NCI-H82 treated with DMSO at 0.1 percent for 48 hours (cell line): ENCODE measurements around the gene ANKRD2.

Experiments
- DNase-seq: peaks from one replicate; lab custom pipeline; 2025; ENCODE audit not compliant: unreplicated experiment; lab: John Stamatoyannopoulos, UW

ANKRD2 gene

GRCh38 chr10:97596101-97597082 lies 23.8 kb downstream of the ANKRD2 start:
- no peak for DNase-seq

DNA sequence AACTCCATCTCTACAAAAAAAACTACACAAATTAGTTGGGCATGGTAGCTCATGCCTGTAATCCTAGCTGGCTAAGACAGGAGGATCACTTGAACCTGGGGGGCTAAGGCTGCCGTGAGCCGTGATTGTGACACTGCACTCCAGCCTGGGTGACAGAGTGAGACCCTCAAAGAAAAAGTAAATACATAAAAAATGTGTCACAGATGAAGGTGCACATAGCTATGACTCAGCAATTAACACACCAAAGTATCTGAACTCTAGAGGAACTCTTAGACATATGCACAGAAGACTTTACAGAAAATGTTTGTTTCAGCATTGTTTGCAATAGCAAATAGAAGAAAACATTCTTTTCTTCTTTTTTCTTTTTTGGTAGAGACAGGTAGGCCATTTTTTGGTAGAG lies 25.2 kb downstream of the ANKRD2 start:
- DNase-seq: no peak

DNA sequence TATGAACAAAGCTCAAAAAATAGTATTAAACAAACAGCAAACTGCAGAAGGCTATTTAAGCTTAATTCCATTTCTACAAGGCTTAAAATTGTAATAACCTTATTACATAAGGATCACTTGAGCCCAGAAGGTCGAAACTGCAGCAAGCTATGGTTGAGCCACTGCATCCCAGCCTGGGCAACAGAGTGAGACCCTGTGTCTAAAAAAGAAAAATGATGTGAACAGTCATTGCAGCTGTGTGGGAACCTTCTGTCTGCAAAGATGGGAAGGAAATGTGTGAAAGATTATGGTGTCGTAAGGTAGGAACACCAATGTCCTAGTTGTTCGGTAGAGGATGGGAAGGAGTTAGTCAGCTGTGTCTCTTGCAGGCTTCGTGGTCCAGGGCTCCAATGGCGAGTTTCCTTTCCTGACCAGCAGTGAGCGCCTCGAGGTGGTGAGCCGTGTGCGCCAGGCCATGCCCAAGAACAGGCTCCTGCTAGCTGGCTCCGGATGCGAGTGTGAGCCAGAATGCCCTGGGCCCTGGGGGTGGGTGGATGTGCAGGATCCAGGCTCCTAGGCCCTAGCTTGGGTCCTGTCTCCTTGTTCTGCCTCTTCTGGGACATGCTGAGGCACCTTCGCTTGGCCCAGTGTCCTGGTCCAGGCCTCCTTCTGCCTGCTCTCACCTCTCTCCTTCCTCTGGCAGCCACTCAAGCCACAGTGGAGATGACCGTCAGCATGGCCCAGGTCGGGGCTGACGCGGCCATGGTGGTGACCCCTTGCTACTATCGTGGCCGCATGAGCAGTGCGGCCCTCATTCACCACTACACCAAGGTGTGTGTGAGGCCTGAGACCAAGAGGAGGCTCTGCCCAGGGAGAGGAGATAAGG lies 26.1 kb downstream of the ANKRD2 start:
- DNase-seq: no peak

GRCh38 chr10:97599272-97599619 lies 26.7 kb downstream of the ANKRD2 start:
- no peak for DNase-seq

DNA sequence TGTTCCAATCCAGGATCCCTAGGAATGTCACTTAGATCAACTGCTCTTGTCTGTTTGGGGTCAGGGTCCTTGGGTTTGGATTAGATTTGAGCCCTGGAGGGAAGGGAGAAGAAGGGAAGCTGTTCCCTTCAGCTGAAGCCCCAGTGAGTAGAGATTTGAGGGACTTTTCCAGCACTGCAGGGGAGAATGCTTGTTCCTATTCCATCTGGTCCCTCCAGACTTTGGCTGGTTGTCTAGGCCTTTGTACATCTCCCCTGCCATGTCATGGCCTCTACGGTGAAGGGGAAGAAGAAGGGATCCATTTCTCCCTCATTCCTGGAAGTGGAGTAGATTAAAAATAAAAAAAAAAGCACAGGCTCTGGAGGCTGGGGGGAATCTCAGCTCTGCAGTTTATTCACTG lies 28.0 kb downstream of the ANKRD2 start:
- no peak for DNase-seq

DNA sequence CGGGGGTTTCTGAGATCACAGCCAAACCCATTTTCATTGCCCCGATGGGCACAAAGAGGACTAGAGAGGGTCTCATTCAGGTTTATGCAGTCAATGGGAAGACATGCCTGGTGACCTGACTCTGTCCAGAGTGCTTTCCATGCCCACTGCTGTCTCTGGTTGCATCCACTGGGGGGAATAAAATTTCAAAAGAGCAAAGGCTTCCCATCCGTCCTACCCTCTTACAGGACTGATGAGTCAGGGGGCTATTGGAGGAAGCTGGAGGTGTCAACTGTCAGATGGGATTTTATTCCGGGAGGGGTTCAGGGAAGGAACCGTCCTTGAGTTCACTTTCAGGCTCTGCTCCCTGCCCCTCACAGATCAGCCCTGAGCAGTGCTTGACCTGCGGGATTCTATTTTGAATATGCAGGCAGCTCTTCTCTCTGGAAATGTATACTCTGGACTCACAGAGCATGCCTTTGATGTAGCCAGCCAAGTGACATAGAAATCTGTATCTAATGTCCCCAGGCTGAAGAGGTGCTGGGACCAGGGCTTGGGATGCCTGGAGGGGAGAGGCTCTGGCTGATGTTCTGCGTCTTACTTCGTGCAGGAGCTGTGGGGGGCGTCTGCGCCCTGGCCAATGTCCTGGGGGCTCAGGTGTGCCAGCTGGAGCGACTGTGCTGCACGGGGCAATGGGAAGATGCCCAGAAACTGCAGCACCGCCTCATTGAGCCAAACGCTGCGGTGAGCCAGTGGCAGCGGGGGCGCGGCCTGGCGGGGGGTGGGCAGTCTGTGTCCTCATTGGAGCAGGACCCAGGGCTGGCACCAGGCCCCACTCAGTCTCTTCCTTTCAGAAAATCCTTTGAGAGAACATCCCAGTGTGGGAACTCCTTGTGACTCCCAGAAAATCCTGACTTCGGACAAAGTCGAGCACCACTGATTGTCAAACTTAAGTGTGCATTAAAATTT lies 29.0 kb downstream of the ANKRD2 start:
- no peak for DNase-seq

DNA sequence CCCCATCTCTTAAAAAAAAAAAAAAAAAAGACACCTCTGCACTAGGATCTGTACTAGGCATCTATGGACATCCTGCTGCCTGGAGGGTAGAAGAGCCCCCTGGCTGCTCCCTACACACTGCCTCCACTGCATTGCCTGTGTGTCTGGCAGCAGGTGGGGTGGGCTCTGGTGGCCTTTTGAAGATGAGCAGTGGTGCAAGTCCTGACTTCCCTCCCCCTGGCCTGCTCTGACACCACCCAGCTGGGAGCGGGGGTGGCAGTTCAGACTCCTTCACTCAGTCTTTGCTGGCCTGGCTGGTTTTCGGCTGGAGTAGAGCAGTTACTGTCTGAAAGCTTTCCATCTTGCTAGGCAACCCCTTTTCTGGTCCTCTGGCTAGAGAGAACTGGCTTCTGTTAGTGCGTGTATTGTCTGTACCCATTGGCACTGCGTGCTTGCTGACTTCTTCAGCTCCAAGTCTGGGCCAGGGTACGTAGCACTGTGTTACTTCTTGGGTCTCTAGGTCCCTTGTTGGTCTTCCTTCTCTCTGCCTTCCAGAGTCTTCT lies 34.6 kb downstream of the ANKRD2 start:
- no peak for DNase-seq

DNA sequence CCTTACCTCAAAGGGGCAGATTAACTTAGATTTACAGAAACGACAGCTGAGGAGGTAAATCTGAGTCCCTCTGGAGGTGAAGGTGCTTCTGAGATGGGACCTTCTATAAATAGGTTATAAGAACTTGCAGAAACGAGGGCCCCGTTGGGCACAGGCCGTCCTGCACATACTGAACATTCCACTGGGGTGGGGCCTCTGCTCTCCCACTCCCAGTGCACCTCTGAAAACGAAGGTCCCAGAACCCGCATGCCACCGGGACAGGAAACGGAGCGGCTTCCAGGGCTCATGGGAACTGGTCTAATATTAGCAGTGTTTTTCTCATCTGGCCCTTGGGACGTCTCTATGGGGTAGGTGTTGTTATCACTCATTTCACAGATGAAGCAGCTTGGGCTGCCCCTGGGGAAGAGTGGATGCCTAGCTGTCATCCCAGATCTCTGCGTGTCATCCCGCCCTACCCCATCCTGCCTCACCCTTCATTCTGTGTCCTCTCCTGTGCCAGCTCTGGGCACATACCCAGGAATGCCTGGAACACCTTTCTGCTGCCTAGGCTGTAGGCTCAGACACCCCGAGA lies 36.5 kb downstream of the ANKRD2 start:
- DNase-seq: no peak

DNA sequence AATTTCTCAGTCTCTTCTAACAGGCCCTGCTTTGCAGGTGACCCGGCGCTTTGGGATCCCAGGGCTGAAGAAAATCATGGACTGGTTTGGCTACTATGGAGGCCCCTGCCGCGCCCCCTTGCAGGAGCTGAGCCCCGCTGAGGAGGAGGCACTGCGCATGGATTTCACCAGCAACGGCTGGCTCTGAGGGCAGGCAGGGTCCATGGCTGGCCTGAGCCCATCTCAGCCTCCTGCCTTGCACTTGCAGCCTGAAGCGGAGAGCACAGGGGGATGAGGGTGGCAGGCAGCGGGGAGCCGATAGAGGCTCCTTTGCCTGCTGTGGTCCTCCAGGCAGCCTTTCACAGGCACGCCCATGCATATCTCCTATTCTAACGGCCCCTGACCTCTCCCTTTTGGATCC lies 38.9 kb downstream of the ANKRD2 start:
- DNase-seq: no peak

- DNase-seq: no peak
Observed at GRCh38 chr10:97612386-97612785, 39.8 kb downstream of the ANKRD2 start.

DNA sequence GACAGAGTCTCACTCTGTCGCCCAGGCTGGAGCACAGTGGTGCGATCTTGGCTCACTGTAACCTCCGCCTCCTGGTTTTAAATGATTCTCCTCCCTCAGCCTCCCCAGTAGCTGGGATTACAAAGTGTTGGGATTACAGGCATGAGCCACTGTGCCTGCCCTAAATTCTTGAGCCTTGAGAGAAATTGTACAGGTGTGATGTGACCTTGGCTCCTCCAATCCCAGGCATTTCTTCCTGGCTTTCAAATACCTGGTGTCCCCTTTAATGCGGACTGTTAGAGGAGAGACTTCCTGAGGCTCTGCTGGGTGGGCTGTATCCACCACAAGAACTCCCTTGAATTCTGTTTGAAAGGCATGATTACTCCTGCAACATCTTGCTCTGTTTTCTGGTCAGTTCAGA lies 45.7 kb downstream of the ANKRD2 start:
- DNase-seq: no peak

DNA sequence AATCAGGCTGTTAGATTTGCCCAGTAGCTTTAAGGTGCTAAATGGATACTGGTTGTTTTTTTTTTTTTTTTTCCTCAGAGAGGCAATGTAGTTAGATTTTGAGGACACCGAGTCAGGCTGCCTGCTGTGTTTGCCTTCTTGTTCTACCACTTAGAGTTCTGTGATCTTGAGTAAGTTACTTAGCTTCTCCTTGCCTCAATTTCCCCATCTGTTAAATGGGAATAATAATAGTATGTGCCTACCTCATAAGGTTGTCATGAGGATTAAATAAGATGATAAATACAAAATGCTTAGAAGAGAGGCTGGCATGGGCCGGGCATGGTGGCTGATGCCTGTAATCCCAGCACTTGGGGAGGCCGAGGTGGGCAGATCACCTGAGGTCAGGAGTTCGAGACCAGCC lies 46.2 kb downstream of the ANKRD2 start:
- DNase-seq: no peak

- no peak for DNase-seq
Observed at GRCh38 chr10:97623277-97623676, 50.7 kb downstream of the ANKRD2 start.

DNA sequence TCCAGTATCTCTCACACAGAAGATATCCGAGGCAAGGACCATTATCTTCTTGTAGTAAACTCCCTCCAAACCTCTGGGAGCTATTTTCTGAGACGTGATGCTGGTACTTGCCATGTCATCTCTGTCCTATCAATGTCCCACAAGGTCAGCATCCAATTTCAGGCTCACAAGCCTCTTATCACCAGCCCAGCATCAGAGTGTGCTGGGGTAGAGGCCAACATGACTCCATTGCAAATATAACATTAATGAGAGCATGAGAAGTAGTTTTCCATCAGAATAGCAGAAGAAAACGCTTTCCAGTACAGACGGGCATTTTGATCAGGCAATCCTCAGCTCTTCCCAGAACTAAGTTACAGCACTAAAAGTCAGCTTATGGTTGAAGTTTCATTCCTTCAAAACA lies 55.2 kb downstream of the ANKRD2 start:
- no peak for DNase-seq

GRCh38 chr10:97628228-97628627 lies 55.6 kb downstream of the ANKRD2 start:
- DNase-seq: no peak

GRCh38 chr10:97629289-97629688 lies 56.7 kb downstream of the ANKRD2 start:
- no peak for DNase-seq

- no peak for DNase-seq
Observed at GRCh38 chr10:97631098-97631497, 58.5 kb downstream of the ANKRD2 start.

- peak; percentile 66 for DNase-seq
Observed at GRCh38 chr10:97632949-97633884, 60.6 kb downstream of the ANKRD2 start, which contains the start of gene MORN4. Gene MORN4 (minus strand): TSS chr10:97633500. CDS start chr10:97619653, 13,847 bp downstream.
